ENCODE measurements around the gene GABRR2.

The GABRR2 gene

GRCh38 chr6:89208551-89208950, 106.5 kb downstream of the GABRR2 start:
- DNase-seq (ENCODE audit: low spot score), result no peak

All from hematopoietic multipotent progenitor cell treated with erythropoietin and hydrocortisone succinate and interleukin-3 and kit ligand, for 15 days (in vitro differentiated cells).